ENCODE data around the gene DAB2. TPM values are rescaled to one million over a fixed set of nuclear protein-coding genes. Genes with fewer than 3 reads are reported as not detected.

DAB2 gene
- total RNA-seq, 1 experiment from 2014 or later = 2.3 TPM

DNA sequence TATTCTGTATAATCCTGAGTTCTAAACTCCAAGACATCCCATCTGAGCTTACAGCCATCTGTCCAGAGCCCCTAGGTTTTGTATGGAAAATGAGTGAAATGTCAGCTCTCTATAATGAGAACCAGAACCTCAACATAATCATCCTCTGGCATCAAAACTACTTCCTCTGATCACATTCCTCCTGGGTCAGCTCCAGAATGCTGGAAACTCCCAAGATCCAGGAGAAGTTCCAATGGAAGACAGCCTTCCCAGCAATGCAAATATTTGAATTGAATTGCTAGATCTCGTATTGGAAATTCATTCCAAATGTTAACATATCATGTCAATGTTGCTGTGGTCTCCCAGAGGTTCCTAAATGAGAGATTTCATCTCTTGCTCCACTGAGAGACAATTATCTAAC is 84.3 kb downstream of the DAB2 start:
- H3K23me2 ChIP-seq (ENCODE audit: insufficient read length, low read depth, low read length, poor library complexity, severe bottlenecking) = no peaks in the 10 kb centered on the region
- no peak overlapping the region for H4K91ac ChIP-seq (ENCODE audit: insufficient read length, low read depth, low read length)
- no peaks in the 10 kb centered on the region for H3K4me1 ChIP-seq (ENCODE audit: insufficient read depth, low read length)
- H2BK5ac ChIP-seq (ENCODE audit: insufficient read length, low read length) = no peak overlapping the region
- no peak overlapping the region for H3K14ac ChIP-seq (ENCODE audit: insufficient read depth, low read length)
- Mint-ChIP-seq H3K4me1 (peaks cover 9 to 11% of the 10 kb centered on the region in 2 experiments), H3K36me3 (ENCODE audit: insufficient read depth in 1 of 3, low read depth in 3 of 3) (peaks cover 0 to 17% (median 4%) of the 10 kb centered on the region in 3 experiments; a peak in 5 of 7 replicates), H3K4me3 (no peak overlapping the region), H3K27ac (no peak overlapping the region), H3K9me3 (peaks cover 17 to 24% of the 10 kb centered on the region in 2 experiments), H3K27me3 (ENCODE audit: low read depth) (peaks cover 2% of the 10 kb centered on the region; the same call in 1 of the 2 replicates)
- TF ChIP-seq, protein P1, sequence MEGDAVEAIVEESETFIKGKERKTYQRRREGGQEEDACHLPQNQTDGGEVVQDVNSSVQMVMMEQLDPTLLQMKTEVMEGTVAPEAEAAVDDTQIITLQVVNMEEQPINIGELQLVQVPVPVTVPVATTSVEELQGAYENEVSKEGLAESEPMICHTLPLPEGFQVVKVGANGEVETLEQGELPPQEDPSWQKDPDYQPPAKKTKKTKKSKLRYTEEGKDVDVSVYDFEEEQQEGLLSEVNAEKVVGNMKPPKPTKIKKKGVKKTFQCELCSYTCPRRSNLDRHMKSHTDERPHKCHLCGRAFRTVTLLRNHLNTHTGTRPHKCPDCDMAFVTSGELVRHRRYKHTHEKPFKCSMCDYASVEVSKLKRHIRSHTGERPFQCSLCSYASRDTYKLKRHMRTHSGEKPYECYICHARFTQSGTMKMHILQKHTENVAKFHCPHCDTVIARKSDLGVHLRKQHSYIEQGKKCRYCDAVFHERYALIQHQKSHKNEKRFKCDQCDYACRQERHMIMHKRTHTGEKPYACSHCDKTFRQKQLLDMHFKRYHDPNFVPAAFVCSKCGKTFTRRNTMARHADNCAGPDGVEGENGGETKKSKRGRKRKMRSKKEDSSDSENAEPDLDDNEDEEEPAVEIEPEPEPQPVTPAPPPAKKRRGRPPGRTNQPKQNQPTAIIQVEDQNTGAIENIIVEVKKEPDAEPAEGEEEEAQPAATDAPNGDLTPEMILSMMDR (conservative IDR thresholded peaks at IDR 0.05) = no peak
- no peaks in the 10 kb centered on the region for H3K79me1 ChIP-seq (ENCODE audit: insufficient read depth, low read depth, low read length, poor library complexity, severe bottlenecking)
- no peak overlapping the region for H2AFZ ChIP-seq (ENCODE audit: low read length)
- no peak overlapping the region for H2BK120ac ChIP-seq (ENCODE audit: low read depth, low read length, poor library complexity, severe bottlenecking)
- H3K56ac ChIP-seq (ENCODE audit: insufficient read length, low read depth, low read length) = no peak overlapping the region
- H2BK20ac ChIP-seq (ENCODE audit: low read depth, low read length, poor library complexity, severe bottlenecking) = no peak overlapping the region
- no peak overlapping the region for H3K4me2 ChIP-seq (ENCODE audit: insufficient read depth, insufficient read length, low read length)
- no peak overlapping the region for H4K5ac ChIP-seq (ENCODE audit: insufficient read length, low read depth, low read length)
- no peak overlapping the region for H2BK12ac ChIP-seq (ENCODE audit: insufficient read length, low read depth, low read length)
- no peak overlapping the region for H4K8ac ChIP-seq (replicated peaks; ENCODE audit: insufficient read length, low read depth, low read length)
- DNase-seq = no peak
- H3K18ac ChIP-seq (ENCODE audit: insufficient read length, low read depth, low read length) = no peak overlapping the region
- no CpG with 5 or more reads among the region's 1 CpG for WGBS (ENCODE audit: extremely low coverage, insufficient read length, low lambda C conversion rate)
- no peaks in the 10 kb centered on the region for H3K9me3 ChIP-seq (ENCODE audit: control insufficient read depth, low read depth, low read length)
- no peak overlapping the region for H3K27ac ChIP-seq (ENCODE audit: insufficient read length, low read depth, low read length)
- H3K23ac ChIP-seq (ENCODE audit: insufficient read length, low read depth, low read length) = no peak overlapping the region
- no peak overlapping the region for H3T11ph ChIP-seq (ENCODE audit: low read length)
- H3K27me3 ChIP-seq (ENCODE audit: insufficient read depth, low read length) = no peaks in the 10 kb centered on the region
- no peak overlapping the region for H3K4ac ChIP-seq (ENCODE audit: low read depth, low read length)
- no peak overlapping the region for H2BK15ac ChIP-seq (ENCODE audit: low read depth, low read length)
- no peak overlapping the region for H2AK5ac ChIP-seq (ENCODE audit: insufficient read length, low read length)
- no peaks in the 10 kb centered on the region for H3K79me2 ChIP-seq (ENCODE audit: insufficient read depth, low read length)
- H4K20me1 ChIP-seq (ENCODE audit: control insufficient read depth, insufficient read depth, insufficient read length) = no peaks in the 10 kb centered on the region
- H3K9ac ChIP-seq (ENCODE audit: extremely low read depth, insufficient read length, low read length) = no peak overlapping the region

Data from H9 (cell line).